OCI-LY3 (cell line): ENCODE data around the gene C16orf89.

Experiments
- CTCF ChIP-seq: fragments of 200-600, 300-600 bp; sonication (generic); IDR thresholded peaks from 2 replicates; pipeline ENCODE4 v1.5.1; 2014; ENCODE audit warnings: antibody characterized with exemption, low read length, low read depth
- EZH2phosphoT487 ChIP-seq: fragments of 200-600 bp; shearing (Covaris generic); IDR thresholded peaks from 2 replicates; pipeline ENCODE4 v1.6.1; 2018; ENCODE audit warnings: antibody characterized with exemption, mixed run types, low read depth

GRCh38 chr16:5015351-5015750 is 50.4 kb downstream of the C16orf89 start:
- TF ChIP-seq CTCF (no peak), EZH2phosphoT487 (no peak)
